Mucosa of descending colon (tissue), 3 donors: ENCODE results near the gene SLC15A3. TPM values are rescaled to one million over a fixed set of nuclear protein-coding genes. Genes with fewer than 3 reads are reported as not detected.

ENCODE experiments used
- ATAC-seq: fragments of 200-7000 bp; cut with Tn5 transposase; one replicate; pipeline ENCODE4 v1.9.1; 2020; ENCODE audit warnings: mild to moderate bottlenecking, moderate library complexity
- DNase-seq, 3 donors: peaks; one replicate each; pipeline ENCODE4 v3.0.0-alpha.2; 2020
- H3K36me3 ChIP-seq: fragments of 200-600 bp; one replicate; pipeline ENCODE4 v1.8.0; 2021; ENCODE audit warnings: low read depth, mild to moderate bottlenecking
- H3K4me1 ChIP-seq: fragments of 200-600 bp; one replicate; pipeline ENCODE4 v1.8.0; 2021; ENCODE audit warnings: low read depth, mild to moderate bottlenecking
- H3K4me3 ChIP-seq: fragments of 200-600 bp; one replicate; pipeline ENCODE4 v1.8.0; 2021; ENCODE audit warnings: mild to moderate bottlenecking
- H3K9me3 ChIP-seq: fragments of 200-600 bp; one replicate; pipeline ENCODE4 v1.8.0; 2021; ENCODE audit warnings: mild to moderate bottlenecking
- CTCF ChIP-seq: fragments of 200-600 bp; IDR thresholded peaks from one replicate; pipeline ENCODE4 v1.8.0; 2022; ENCODE audit warnings: antibody characterized with exemption, mild to moderate bottlenecking
- intact Hi-C, 2 donors: fragments of 100-400 bp; cut with DNase I in 1 of 2; cut with micrococcal nuclease in 1 of 2; formaldehyde crosslinking; loops; one replicate each; pipeline versions ENCODE4 v1.11.0 to v1.11.1; 2022; cut with DNase I, micrococcal nuclease
- total RNA-seq, 3 donors: library from RNA; stranded (reverse); fragmentation: NEBNext Ultra II Directional in 2 of 3; extraction: Animal tissue kit (Norgen Biotek cat#: 25700) in 2 of 3; gene quantifications; one replicate each; pipeline versions ENCODE4 v1.2.1 to v1.2.4, GENCODE V29; 2021 to 2023
- donor health status: DM: no; HTN: no; CAD: no; lungs with moderate emphysema.
- donor health status: DM: no; HTN: no; CAD: no.
- donor health status: DM: no; HTN: yes; CAD: no.

Gene SLC15A3
- total RNA-seq, 3 donors from 2014 or later = 6.2 to 36.8 (median 18.4) TPM

- Histone ChIP-seq H3K9me3 (no peaks in the 10 kb centered on the region), H3K36me3 (no peaks in the 10 kb centered on the region), H3K4me3 (peak overlapping the region; percentile 62), H3K4me1 (peaks cover 14% of the 10 kb centered on the region)
- DNase-seq = peak; percentile 45 to 74 (median 69)
- TF ChIP-seq CTCF = no peak
- intact Hi-C loops = no loop called here
- peak; percentile 51 for ATAC-seq
Observed at GRCh38 chr11:60914633-60915247, 37.2 kb downstream of the SLC15A3 start.

GRCh38 chr11:60913793-60914632 is 38.0 kb downstream of the SLC15A3 start, which contains the start of gene TMEM109:
TMEM109 (plus strand) TSS chr11:60914158; CDS start chr11:60919694, 5,536 bp downstream.
- Histone ChIP-seq H3K4me1 (peaks cover 14% of the 10 kb centered on the region), H3K36me3 (no peaks in the 10 kb centered on the region), H3K9me3 (no peaks in the 10 kb centered on the region), H3K4me3 (peak within 1 kb of the TSS; percentile 62)
- peak; percentile 83 for ATAC-seq
- DNase-seq = peak; percentile 90 to 93 (median 91)
- intact Hi-C loops = no loop called here
- no peak for TF ChIP-seq CTCF

GRCh38 chr11:60912851-60913528 is 39.0 kb downstream of the SLC15A3 start:
- no peak for DNase-seq
- ATAC-seq = no peak
- H3K4me3 ChIP-seq = no peak overlapping the region

GRCh38 chr11:60912223-60912850 is 39.6 kb downstream of the SLC15A3 start:
- DNase-seq = no peak
- H3K4me1 ChIP-seq = peaks cover 14% of the 10 kb centered on the region
- no peak for TF ChIP-seq CTCF
- no peaks in the 10 kb centered on the region for H3K36me3 ChIP-seq
- ATAC-seq = no peak
- H3K9me3 ChIP-seq = no peaks in the 10 kb centered on the region
- intact Hi-C loops = no loop called here
- H3K4me3 ChIP-seq = no peak overlapping the region

More at GRCh38 chr11:60912851-60913528, 39.0 kb downstream of the SLC15A3 start:
- Histone ChIP-seq H3K36me3 (no peaks in the 10 kb centered on the region), H3K9me3 (no peaks in the 10 kb centered on the region), H3K4me1 (peaks cover 14% of the 10 kb centered on the region)
- no peak for TF ChIP-seq CTCF
- intact Hi-C loops = no loop called here

- peaks cover 12% of the 10 kb centered on the region for H3K4me1 ChIP-seq
- TF ChIP-seq CTCF = no peak
- no peaks in the 10 kb centered on the region for H3K36me3 ChIP-seq
- no peak for DNase-seq
- no peaks in the 10 kb centered on the region for H3K9me3 ChIP-seq
- H3K4me3 ChIP-seq = no peak overlapping the region
- no peak for ATAC-seq
- intact Hi-C loops = no loop called here
Observed at GRCh38 chr11:60910711-60911380, 41.1 kb downstream of the SLC15A3 start.
